HEK293 (cell line): ENCODE measurements around the gene SIM2.
A peak's percentile ranks its signal among the peaks of the same experiment; 100 is the strongest.

ENCODE experiments used
- CTCF ChIA-PET: fragments of 350-600 bp; formaldehyde crosslinking; extraction: SDS; loops from one replicate; lab custom pipeline; 2021; ENCODE audit warnings: antibody characterized with exemption; lab: Yijun Ruan, JAX
- POLR2A ChIA-PET: fragments of 300-600 bp; formaldehyde crosslinking; extraction: SDS; loops from one replicate; lab custom pipeline; 2020; ENCODE audit warnings: antibody characterized with exemption, inconsistent platforms; lab: Yijun Ruan, JAX
- H3K27ac ChIP-seq: fragments of 200-500 bp; sonication (Bioruptor generic); 2 replicates; pipeline ENCODE4 v1.5.1; 2014; ENCODE audit warnings: low read depth, low read length, control low read depth, inconsistent platforms; ENCODE audit errors: extremely low read depth
- H3K36me3 ChIP-seq, 2 experiments: fragments of 200-500 bp in 1 of 2; sonication (Bioruptor generic) in 1 of 2; 1 replicate in 1 of 2; 2 replicates in 1 of 2; pipeline ENCODE4 v1.5.1; 2014 to 2017; ENCODE audit warnings: inconsistent platforms in 2 of 2, low read length in 2 of 2; ENCODE audit not compliant: control insufficient read depth in 2 of 2, insufficient read depth in 1 of 2
- H3K4me1 ChIP-seq: fragments of 200-500 bp; sonication (Bioruptor generic); 2 replicates; pipeline ENCODE4 v1.5.1; 2014; ENCODE audit warnings: mild to moderate bottlenecking, low read length, inconsistent platforms; ENCODE audit not compliant: control insufficient read depth, insufficient read depth
- H3K4me3 ChIP-seq: 2 replicates; pipeline ENCODE4 v1.5.1; 2011; ENCODE audit warnings: low read depth, mild to moderate bottlenecking, control low read depth, low read length, moderate library complexity
- H3K9me3 ChIP-seq: fragments of 200-500 bp; sonication (Bioruptor generic); 2 replicates; pipeline ENCODE4 v1.5.1; 2014; ENCODE audit warnings: low read depth, low read length, inconsistent platforms; ENCODE audit not compliant: control insufficient read depth, insufficient read depth
- GLI4 ChIP-seq: fragments of 450-650 bp; formaldehyde crosslinking; IDR thresholded peaks from 2 replicates; pipeline ENCODE4 v1.5.1; 2016; ENCODE audit warnings: missing biosample characterization, missing genetic modification characterization
- REST ChIP-seq: fragments of 450-650 bp; formaldehyde crosslinking; IDR thresholded peaks from 2 replicates; pipeline ENCODE4 v1.5.1; 2016; ENCODE audit warnings: missing biosample characterization, missing genetic modification characterization
- ZBTB1 ChIP-seq: fragments of 450-650 bp; formaldehyde crosslinking; IDR thresholded peaks from 2 replicates; pipeline ENCODE4 v1.5.1; 2016; ENCODE audit warnings: missing biosample characterization, missing genetic modification characterization
- ZBTB20 ChIP-seq: fragments of 450-650 bp; formaldehyde crosslinking; IDR thresholded peaks from 2 replicates; pipeline ENCODE4 v1.5.1; 2016; ENCODE audit warnings: missing biosample characterization, missing genetic modification characterization
- ZBTB48 ChIP-seq: fragments of 450-650 bp; formaldehyde crosslinking; IDR thresholded peaks from 2 replicates; pipeline ENCODE4 v1.5.1; 2016; ENCODE audit warnings: missing biosample characterization, missing genetic modification characterization
- ZFP41 ChIP-seq: fragments of 450-650 bp; formaldehyde crosslinking; IDR thresholded peaks from 2 replicates; pipeline ENCODE4 v1.5.1; 2016; ENCODE audit warnings: missing biosample characterization, missing genetic modification characterization, borderline replicate concordance
- ZNF140 ChIP-seq: fragments of 450-650 bp; formaldehyde crosslinking; IDR thresholded peaks from 2 replicates; pipeline ENCODE4 v1.5.1; 2016; ENCODE audit warnings: missing biosample characterization, missing genetic modification characterization
- ZNF16 ChIP-seq: fragments of 450-650 bp; formaldehyde crosslinking; IDR thresholded peaks from 2 replicates; pipeline ENCODE4 v1.5.1; 2016; ENCODE audit warnings: low read depth, missing biosample characterization, missing genetic modification characterization
- ZNF239 ChIP-seq: fragments of 450-650 bp; formaldehyde crosslinking; IDR thresholded peaks from 2 replicates; pipeline ENCODE4 v1.5.1; 2016; ENCODE audit warnings: missing biosample characterization, missing genetic modification characterization
- ZNF266 ChIP-seq: fragments of 450-650 bp; formaldehyde crosslinking; IDR thresholded peaks from 2 replicates; pipeline ENCODE4 v1.5.1; 2016; ENCODE audit warnings: missing biosample characterization, missing genetic modification characterization, low read depth
- ZNF354C ChIP-seq: fragments of 450-650 bp; formaldehyde crosslinking; IDR thresholded peaks from 2 replicates; pipeline ENCODE4 v1.5.1; 2016; ENCODE audit warnings: missing biosample characterization, missing genetic modification characterization, low read depth, borderline replicate concordance
- ZNF639 ChIP-seq: fragments of 450-650 bp; formaldehyde crosslinking; IDR thresholded peaks from 2 replicates; pipeline ENCODE4 v1.5.1; 2016; ENCODE audit warnings: missing biosample characterization, missing genetic modification characterization
- ZSCAN16 ChIP-seq: fragments of 450-650 bp; formaldehyde crosslinking; IDR thresholded peaks from 2 replicates; pipeline ENCODE4 v1.5.1; 2016; ENCODE audit warnings: missing biosample characterization, missing genetic modification characterization
- TF ChIP-seq, protein P1 (sequence below): fragments of 450-650 bp; formaldehyde crosslinking; IDR thresholded peaks from 2 replicates; pipeline ENCODE4 v1.5.1; 2017; ENCODE audit warnings: missing biosample characterization, mild to moderate bottlenecking, missing genetic modification characterization, moderate library complexity
- TF ChIP-seq, protein P2 (sequence below): fragments of 450-650 bp; formaldehyde crosslinking; IDR thresholded peaks from 2 replicates; pipeline ENCODE4 v1.5.1; 2016; ENCODE audit warnings: missing biosample characterization, missing genetic modification characterization
- TF ChIP-seq, protein P3 (sequence below): fragments of 450-650 bp; formaldehyde crosslinking; IDR thresholded peaks from 2 replicates; pipeline ENCODE4 v1.5.1; 2016; ENCODE audit warnings: missing biosample characterization, missing genetic modification characterization

Gene SIM2

DNA sequence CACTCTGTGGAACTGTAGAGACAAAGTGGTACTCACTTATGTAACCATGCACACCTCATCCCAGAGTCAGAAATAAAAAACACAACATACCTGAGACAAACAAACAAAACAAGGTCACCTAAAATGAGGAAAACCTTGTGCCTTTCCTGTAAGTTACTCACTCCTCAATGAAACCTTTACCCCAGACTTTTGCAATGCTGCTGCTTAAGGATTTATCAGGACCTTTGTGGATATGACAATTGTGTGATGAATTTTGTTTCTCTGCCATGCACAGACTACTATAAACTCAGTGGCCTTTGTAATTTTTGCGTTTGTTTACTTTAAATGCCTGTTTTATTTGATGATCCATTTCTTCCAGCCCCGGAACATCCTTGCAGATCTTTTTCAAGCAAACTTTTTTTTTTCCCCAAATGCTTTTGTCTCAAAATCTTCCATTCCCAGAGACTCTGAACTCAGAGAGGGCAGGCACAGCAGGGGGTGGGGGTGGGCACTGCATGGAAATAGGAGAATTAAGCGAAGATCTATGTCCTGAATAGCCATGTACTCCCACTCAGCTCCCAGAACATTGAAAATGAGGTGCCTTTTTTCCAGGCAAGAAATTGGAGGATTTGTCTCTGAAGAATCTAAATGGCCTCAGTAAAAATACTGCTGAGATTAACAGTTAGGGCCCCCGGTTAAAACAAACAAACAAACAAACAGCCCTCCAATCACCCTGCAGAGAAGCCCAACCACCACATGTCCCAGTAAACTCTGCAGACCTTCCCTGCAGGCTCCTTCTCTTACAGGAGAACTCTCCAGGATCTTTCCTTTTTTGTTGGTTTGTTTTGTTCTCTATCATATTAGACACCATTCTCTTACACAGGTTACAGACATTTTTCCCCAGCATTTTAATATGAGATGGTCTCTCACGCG lies 22.6 kb upstream of the SIM2 start:
- no peak overlapping the region for H3K4me3 ChIP-seq
- no peak overlapping the region for H3K27ac ChIP-seq
- no peaks in the 10 kb centered on the region for H3K36me3 ChIP-seq
- ChIA-PET CTCF (interaction anchor here (0.6 to 1.0 kb wide), 3 partner anchors 15 to 1071 kb away, joined by 3 to 9 read pairs (median 5); no protein-coding TSS in a partner anchor), POLR2A (no interaction called here)
- no peaks in the 10 kb centered on the region for H3K9me3 ChIP-seq
- TF ChIP-seq, protein P1, sequence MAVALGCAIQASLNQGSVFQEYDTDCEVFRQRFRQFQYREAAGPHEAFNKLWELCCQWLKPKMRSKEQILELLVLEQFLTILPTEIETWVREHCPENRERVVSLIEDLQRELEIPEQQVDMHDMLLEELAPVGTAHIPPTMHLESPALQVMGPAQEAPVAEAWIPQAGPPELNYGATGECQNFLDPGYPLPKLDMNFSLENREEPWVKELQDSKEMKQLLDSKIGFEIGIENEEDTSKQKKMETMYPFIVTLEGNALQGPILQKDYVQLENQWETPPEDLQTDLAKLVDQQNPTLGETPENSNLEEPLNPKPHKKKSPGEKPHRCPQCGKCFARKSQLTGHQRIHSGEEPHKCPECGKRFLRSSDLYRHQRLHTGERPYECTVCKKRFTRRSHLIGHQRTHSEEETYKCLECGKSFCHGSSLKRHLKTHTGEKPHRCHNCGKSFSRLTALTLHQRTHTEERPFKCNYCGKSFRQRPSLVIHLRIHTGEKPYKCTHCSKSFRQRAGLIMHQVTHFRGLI (tag by site-specific recombination): peak; percentile 90
- TF ChIP-seq, protein P2, sequence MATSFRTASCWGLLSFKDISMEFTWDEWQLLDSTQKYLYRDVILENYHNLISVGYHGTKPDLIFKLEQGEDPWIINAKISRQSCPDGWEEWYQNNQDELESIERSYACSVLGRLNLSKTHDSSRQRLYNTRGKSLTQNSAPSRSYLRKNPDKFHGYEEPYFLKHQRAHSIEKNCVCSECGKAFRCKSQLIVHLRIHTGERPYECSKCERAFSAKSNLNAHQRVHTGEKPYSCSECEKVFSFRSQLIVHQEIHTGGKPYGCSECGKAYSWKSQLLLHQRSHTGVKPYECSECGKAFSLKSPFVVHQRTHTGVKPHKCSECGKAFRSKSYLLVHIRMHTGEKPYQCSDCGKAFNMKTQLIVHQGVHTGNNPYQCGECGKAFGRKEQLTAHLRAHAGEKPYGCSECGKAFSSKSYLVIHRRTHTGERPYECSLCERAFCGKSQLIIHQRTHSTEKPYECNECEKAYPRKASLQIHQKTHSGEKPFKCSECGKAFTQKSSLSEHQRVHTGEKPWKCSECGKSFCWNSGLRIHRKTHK (tag by site-specific recombination): no peak
- no peak for TF ChIP-seq REST (tag by site-specific recombination)
- TF ChIP-seq ZBTB48 (tag by site-specific recombination): no peak
- TF ChIP-seq, all 188 proteins: peak for 1
- no peaks in the 10 kb centered on the region for H3K4me1 ChIP-seq

DNA sequence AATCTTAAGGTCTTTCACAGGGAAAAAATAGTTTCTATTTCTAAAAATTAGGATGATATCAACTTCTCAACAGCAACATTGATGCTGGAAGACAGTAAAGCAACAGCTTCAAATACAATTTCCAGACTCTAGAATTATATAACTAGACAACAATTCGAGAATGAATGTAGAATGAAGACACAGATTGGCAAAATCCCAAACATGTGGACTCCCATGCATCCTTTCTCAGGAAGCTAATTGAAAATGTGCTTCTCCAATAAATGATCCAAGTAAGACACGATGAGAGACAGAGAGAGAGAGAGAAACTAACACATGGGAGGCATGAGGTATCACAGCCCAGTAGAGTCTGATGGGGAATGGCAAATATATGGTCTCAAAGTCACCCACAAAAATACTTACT lies 21.5 kb upstream of the SIM2 start:
- TF ChIP-seq ZNF239 (tag by site-specific recombination) (no peak), ZNF266 (tag by site-specific recombination) (no peak), ZNF354C (tag by site-specific recombination) (no peak), ZSCAN16 (tag by site-specific recombination) (no peak), ZNF639 (tag by site-specific recombination) (no peak)
- no peaks in the 10 kb centered on the region for H3K4me1 ChIP-seq
- H3K27ac ChIP-seq: no peak overlapping the region
- H3K9me3 ChIP-seq: no peaks in the 10 kb centered on the region
- CTCF ChIA-PET: interaction anchor here (0.6 kb wide), 4 partner anchors 14 to 1297 kb away, joined by 3 to 9 read pairs (median 4); no protein-coding TSS in a partner anchor
- POLR2A ChIA-PET: no interaction called here
- H3K36me3 ChIP-seq: no peaks in the 10 kb centered on the region
- H3K4me3 ChIP-seq: no peak overlapping the region

GRCh38 chr21:36678538-36678937 lies 20.4 kb upstream of the SIM2 start:
- Histone ChIP-seq H3K9me3 (no peaks in the 10 kb centered on the region), H3K27ac (no peak overlapping the region), H3K4me1 (no peaks in the 10 kb centered on the region), H3K4me3 (no peak overlapping the region), H3K36me3 (no peaks in the 10 kb centered on the region)
- CTCF ChIA-PET: no interaction called here
- POLR2A ChIA-PET: no interaction called here
- TF ChIP-seq ZFP41 (tag by site-specific recombination): no peak
- TF ChIP-seq ZNF16: no peak
- no peak for TF ChIP-seq ZBTB20
- TF ChIP-seq, protein P3, sequence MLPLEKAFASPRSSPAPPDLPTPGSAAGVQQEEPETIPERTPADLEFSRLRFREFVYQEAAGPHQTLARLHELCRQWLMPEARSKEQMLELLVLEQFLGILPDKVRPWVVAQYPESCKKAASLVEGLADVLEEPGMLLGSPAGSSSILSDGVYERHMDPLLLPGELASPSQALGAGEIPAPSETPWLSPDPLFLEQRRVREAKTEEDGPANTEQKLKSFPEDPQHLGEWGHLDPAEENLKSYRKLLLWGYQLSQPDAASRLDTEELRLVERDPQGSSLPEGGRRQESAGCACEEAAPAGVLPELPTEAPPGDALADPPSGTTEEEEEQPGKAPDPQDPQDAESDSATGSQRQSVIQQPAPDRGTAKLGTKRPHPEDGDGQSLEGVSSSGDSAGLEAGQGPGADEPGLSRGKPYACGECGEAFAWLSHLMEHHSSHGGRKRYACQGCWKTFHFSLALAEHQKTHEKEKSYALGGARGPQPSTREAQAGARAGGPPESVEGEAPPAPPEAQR (tag by site-specific recombination): no peak
- TF ChIP-seq ZNF140: no peak
- TF ChIP-seq GLI4 (tag by site-specific recombination): no peak
- no peak for TF ChIP-seq REST (tag by site-specific recombination)
- no peak for TF ChIP-seq ZBTB1 (tag by site-specific recombination)
